Activated T-helper 17 cell treated with anti-CD3 and anti-CD28 coated beads, Interleukin-2, amount 50 U/mL, for 72 hours (primary cell): ENCODE data around the gene CFAP46. TPM values are rescaled to one million over a fixed set of nuclear protein-coding genes. Genes with fewer than 3 reads are reported as not detected.
"Not testable (repeated sequence)": the region's sequence is repeated elsewhere in the genome, so short reads cannot be mapped to it uniquely, and the experiment has no call there.

Experiments
- ATAC-seq: fragments of 150-1000 bp; cut with Tn5 transposase; replicated peaks from 2 replicates; pipeline ENCODE4 v1.10.0; 2021; ENCODE audit warnings: mild to moderate bottlenecking, moderate library complexity
- H3K27ac Mint-ChIP-seq: one replicate; pipeline ENCODE4 v1.8.0; 2022; ENCODE audit warnings: mixed read lengths
- H3K27me3 Mint-ChIP-seq: one replicate; pipeline ENCODE4 v1.8.0; 2022; ENCODE audit warnings: mixed read lengths
- H3K36me3 Mint-ChIP-seq: one replicate; pipeline ENCODE4 v1.8.0; 2022; ENCODE audit warnings: low read depth, mild to moderate bottlenecking, mixed read lengths
- H3K4me1 Mint-ChIP-seq: one replicate; pipeline ENCODE4 v1.8.0; 2022; ENCODE audit warnings: mixed read lengths
- H3K4me3 Mint-ChIP-seq: one replicate; pipeline ENCODE4 v1.8.0; 2022; ENCODE audit warnings: mild to moderate bottlenecking, mixed read lengths
- H3K9me3 Mint-ChIP-seq: one replicate; pipeline ENCODE4 v1.8.0; 2022; ENCODE audit warnings: mixed read lengths
- total RNA-seq, 2 donors: library from RNA; stranded (reverse); gene quantifications; one replicate each; pipeline ENCODE4 v1.2.3, GENCODE V29; 2022

CFAP46 gene
- total RNA-seq, 2 donors from 2014 or later: not detected

- no peak overlapping the region for H3K4me3 Mint-ChIP-seq
- H3K27ac Mint-ChIP-seq: no peak overlapping the region
- H3K36me3 Mint-ChIP-seq: no peaks in the 10 kb centered on the region
- no peaks in the 10 kb centered on the region for H3K4me1 Mint-ChIP-seq
- ATAC-seq: no peak
- H3K9me3 Mint-ChIP-seq: no peaks in the 10 kb centered on the region
- H3K27me3 Mint-ChIP-seq: peaks cover 26% of the 10 kb centered on the region
Measured at GRCh38 chr10:132973903-132974241, 31.5 kb upstream of the CFAP46 start.

DNA sequence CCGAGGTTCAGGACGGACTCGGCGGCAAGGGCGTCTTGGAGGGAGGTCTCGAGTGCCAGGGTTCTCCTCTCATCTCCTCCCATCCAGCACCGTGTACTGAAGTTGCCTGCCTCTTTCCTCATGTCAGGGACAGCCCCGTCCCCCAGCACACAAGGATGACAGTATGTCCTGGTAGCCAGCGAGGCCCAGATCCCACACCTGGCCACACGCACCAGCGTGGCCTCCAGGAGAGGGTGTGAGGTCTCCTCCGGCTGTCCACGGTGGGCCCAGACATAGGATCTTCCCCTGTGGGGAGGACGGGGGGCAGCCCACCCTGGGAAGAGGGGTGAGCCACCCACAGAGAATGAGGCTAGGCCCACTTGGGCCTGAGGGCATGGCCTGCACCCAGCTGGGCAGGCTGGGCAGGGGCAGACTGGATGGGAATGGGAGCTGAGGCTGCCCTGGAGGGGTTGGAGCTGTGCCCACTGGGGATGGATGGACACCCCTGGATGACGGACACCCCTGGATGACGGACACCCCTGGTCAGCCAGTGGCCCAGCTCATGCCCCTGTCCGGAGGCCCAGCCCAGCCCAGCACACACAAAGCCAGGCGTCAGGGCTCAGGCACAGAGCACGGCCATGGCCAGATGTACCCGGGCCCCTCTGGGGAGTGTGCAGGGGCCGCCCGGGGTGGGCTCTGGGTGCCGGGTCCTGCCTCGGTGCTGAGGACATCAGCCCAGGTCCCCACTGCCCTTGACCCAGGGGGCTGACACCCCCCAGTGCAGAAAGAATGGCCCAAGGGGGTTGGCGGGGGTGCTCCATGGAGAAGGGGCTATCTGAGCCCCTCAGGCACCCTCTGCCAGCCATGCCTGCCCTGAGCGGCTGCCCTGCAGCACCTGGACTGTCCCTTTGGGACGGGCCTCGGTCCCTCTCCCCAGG lies 30.9 kb upstream of the CFAP46 start:
- no peaks in the 10 kb centered on the region for H3K36me3 Mint-ChIP-seq
- H3K27ac Mint-ChIP-seq: no peak overlapping the region
- ATAC-seq: no peak
- H3K27me3 Mint-ChIP-seq: peaks cover 23% of the 10 kb centered on the region
- H3K4me1 Mint-ChIP-seq: no peaks in the 10 kb centered on the region
- no peaks in the 10 kb centered on the region for H3K9me3 Mint-ChIP-seq
- no peak overlapping the region for H3K4me3 Mint-ChIP-seq

- H3K4me1 Mint-ChIP-seq: no peaks in the 10 kb centered on the region
- ATAC-seq: no peak
Measured at GRCh38 chr10:132972149-132972985, 30.0 kb upstream of the CFAP46 start.

GRCh38 chr10:132971448-132972148 lies 29.2 kb upstream of the CFAP46 start:
- no peak overlapping the region for H3K4me3 Mint-ChIP-seq
- no peak for ATAC-seq
- H3K27ac Mint-ChIP-seq: no peak overlapping the region
- H3K4me1 Mint-ChIP-seq: no peaks in the 10 kb centered on the region
- no peaks in the 10 kb centered on the region for H3K9me3 Mint-ChIP-seq
- H3K36me3 Mint-ChIP-seq: no peaks in the 10 kb centered on the region
- H3K27me3 Mint-ChIP-seq: peaks cover 19% of the 10 kb centered on the region

More at GRCh38 chr10:132972149-132972985, 30.0 kb upstream of the CFAP46 start:
- no peaks in the 10 kb centered on the region for H3K36me3 Mint-ChIP-seq
- peaks cover 19% of the 10 kb centered on the region for H3K27me3 Mint-ChIP-seq
- H3K9me3 Mint-ChIP-seq: no peaks in the 10 kb centered on the region
- H3K27ac Mint-ChIP-seq: no peak overlapping the region
- no peak overlapping the region for H3K4me3 Mint-ChIP-seq

DNA sequence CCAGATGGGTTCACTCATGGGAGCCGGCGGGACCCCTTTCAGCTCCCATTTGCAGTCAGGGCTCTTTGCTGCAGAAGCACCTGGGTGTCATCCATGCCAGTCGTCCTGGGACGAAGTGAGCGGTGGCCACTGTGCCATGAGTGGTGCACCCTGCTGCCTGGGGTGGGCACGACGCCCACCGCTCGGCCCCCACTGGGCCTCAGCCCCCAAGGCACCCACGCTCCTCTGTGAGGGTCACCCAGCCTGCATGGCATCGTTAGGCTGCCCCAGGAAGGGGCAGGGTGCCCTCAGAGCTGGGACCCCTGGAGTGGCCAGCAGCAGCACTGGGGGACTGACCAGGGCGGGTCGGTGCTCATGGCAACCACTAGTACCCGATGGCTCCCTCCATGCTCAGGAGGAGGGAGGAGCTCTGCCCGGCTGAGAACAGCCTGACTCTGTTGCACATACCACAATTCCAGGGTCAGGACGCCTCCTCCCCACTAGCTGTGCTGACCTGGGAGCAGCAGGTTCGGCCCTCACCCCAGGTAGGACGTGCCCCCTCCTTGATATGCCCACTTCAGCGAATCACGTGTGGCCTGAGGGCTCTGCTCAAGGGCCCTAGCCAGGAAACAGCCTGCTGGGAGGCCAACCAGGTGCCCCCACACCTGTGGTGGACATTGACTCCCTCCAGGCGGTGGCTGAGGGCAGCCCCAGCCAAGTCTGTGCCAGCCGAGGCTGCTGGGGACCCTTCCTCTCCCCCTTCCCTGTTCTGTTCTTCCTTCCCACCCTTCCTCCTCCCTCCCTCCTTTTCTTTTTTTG lies 28.5 kb upstream of the CFAP46 start:
- ATAC-seq: no peak
- H3K36me3 Mint-ChIP-seq: no peaks in the 10 kb centered on the region
- peaks cover under 1% of the 10 kb centered on the region for H3K4me1 Mint-ChIP-seq
- no peak overlapping the region for H3K4me3 Mint-ChIP-seq
- H3K9me3 Mint-ChIP-seq: no peaks in the 10 kb centered on the region
- peaks cover 22% of the 10 kb centered on the region for H3K27me3 Mint-ChIP-seq
- no peak overlapping the region for H3K27ac Mint-ChIP-seq

DNA sequence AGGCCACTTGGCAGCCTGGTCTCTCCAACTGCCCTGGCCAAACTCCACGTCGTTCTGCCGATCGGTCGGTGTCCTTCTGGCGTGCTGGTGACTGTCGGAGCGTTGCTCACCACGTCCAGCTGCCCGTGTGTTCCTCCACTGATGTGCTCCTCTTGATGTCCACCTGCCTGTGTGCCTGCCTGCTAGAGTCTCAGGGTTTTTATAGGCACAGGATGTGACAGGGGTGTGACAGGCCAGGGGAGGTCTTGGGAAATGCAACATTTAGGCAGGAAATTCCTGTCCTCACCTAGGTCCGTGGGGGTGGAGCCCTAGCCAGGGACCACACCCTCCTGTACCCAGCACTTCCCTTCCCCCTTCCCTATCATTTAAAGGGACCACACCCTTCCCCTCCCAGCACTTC lies 25.2 kb upstream of the CFAP46 start:
- Mint-ChIP-seq H3K27me3 (peaks cover 24% of the 10 kb centered on the region), H3K27ac (no peak overlapping the region), H3K4me1 (peaks cover 17% of the 10 kb centered on the region), H3K4me3 (no peak overlapping the region), H3K36me3 (no peaks in the 10 kb centered on the region), H3K9me3 (no peaks in the 10 kb centered on the region)
- no peak for ATAC-seq

GRCh38 chr10:132965411-132966057 lies 23.2 kb upstream of the CFAP46 start:
- Mint-ChIP-seq H3K4me3 (no peak overlapping the region), H3K4me1 (peaks cover 19% of the 10 kb centered on the region), H3K27ac (no peak overlapping the region), H3K9me3 (no peaks in the 10 kb centered on the region), H3K36me3 (no peaks in the 10 kb centered on the region), H3K27me3 (peaks cover 18% of the 10 kb centered on the region)
- no peak for ATAC-seq

DNA sequence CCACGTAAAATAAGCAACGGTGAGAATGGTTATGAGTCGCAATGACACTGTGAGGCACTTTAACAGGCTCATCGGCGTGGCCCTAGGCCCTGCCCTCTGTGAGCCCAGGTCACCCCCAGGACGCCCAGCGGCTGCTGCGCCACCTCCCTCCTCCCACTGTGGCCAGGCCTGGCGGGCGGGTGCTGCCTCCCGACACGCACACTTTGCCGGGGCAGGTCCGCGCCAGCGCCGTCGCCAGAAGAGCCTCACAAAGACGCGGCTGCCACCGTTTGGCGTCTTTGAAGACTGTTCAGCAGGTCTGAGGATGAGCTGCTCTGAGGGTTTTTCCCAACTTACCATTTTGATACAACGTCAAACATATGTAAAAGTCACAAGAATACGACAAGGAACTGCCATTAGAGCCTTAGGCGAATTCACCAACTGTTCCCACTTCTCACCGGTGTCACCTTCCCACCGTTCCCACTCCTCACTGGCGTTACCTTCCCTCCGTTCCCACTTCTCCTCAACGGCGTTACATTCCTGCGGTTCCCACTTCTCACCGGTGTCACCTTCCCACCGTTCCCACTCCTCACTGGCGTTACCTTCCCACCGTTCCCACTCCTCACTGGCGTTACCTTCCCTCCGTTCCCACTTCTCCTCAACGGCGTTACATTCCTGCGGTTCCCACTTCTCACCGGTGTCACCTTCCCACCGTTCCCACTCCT lies 22.5 kb upstream of the CFAP46 start:
- not testable (repeated sequence) for H3K4me3 Mint-ChIP-seq, H3K9me3 Mint-ChIP-seq, ATAC-seq, H3K27ac Mint-ChIP-seq, H3K36me3 Mint-ChIP-seq
- H3K27me3 Mint-ChIP-seq: peaks cover 13% of the 10 kb centered on the region
- peaks cover 19% of the 10 kb centered on the region for H3K4me1 Mint-ChIP-seq

DNA sequence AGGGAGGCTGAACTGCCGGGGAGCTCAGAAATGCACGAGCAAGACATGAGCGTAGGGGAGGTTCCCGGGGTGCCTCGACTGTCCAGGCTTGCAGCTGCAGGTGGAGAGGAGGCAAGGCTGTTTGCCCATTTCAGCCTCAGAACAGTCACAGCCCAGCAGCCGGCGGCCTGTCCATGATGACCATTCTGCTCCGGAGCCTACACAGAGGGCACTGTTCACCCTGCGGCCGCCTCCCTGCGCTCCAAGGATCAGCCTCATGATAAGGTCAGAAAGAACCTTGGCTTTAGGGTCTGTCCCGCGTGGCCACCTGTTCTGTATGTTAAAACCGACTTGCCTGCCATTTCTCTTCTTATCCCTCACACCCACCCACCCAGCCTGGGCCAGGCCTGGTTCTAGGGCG lies 21.9 kb upstream of the CFAP46 start:
- ATAC-seq: no peak
- Mint-ChIP-seq H3K27me3 (peaks cover 13% of the 10 kb centered on the region), H3K4me1 (peaks cover 19% of the 10 kb centered on the region), H3K9me3 (no peaks in the 10 kb centered on the region), H3K4me3 (peak overlapping the region; percentile 88), H3K27ac (no peak overlapping the region), H3K36me3 (no peaks in the 10 kb centered on the region)

- Mint-ChIP-seq H3K36me3 (no peaks in the 10 kb centered on the region), H3K27ac (peak overlapping the region; percentile 90), H3K9me3 (no peaks in the 10 kb centered on the region), H3K4me1 (peaks cover 19% of the 10 kb centered on the region), H3K27me3 (peaks cover 13% of the 10 kb centered on the region), H3K4me3 (peak overlapping the region; percentile 88)
- ATAC-seq: no peak
Measured at GRCh38 chr10:132963430-132963960, 21.1 kb upstream of the CFAP46 start.

DNA sequence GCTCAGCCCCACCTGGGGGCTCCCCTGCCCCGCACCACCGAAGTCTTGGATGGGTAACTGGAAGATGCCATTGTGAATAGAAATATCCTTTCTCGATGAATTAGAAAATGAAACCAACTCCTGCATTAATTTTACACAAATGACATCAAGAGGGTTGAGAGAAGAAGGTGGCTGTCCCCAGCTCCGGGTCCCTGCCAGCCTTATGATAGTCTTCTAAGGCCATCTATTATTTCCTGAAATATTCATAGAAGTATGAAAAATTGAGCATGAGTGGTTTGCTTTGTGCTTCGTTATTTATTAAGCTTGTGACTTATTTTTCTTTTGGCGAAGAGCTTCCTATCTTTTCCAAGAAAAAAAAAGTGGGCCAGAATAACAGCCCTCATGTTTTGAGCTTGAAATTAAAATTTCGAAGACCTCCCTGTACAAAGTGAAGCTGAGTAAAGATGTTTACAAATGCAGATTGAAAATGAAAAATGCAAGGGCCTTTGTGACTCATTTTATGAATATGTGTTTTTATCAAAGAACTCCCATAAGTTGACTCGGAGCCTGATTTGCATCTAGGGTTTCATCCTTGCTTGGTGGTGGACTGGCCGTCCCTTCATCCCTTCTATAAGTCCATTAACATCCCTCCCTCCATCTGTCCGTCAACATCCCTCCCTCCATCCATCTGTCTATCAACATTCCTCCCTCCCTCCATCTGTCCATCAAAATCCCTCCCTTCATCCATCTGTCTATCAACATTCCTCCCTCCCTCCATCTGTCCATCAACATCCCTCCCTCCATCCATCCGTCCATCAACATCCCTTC lies 20.5 kb upstream of the CFAP46 start:
- Mint-ChIP-seq H3K36me3 (no peaks in the 10 kb centered on the region), H3K9me3 (no peaks in the 10 kb centered on the region), H3K27me3 (peaks cover 13% of the 10 kb centered on the region), H3K27ac (peak overlapping the region; percentile 90), H3K4me1 (peaks cover 19% of the 10 kb centered on the region), H3K4me3 (peak overlapping the region; percentile 88)
- peak; percentile 51 for ATAC-seq
